Endodermal cell (in vitro differentiated cells): ENCODE results near the gene PIKFYVE. TPM values are rescaled to one million over a fixed set of nuclear protein-coding genes. Genes with fewer than 3 reads are reported as not detected.

Source experiments
- DNase-seq: peaks from one replicate; pipeline ENCODE4 v3.0.0-alpha.2; 2017
- H3K27ac ChIP-seq: 2 replicates; pipeline ENCODE4 v1.5.1; 2013; ENCODE audit warnings: mild to moderate bottlenecking, low read depth, low read length, moderate library complexity
- H3K27me3 ChIP-seq: 2 replicates; pipeline ENCODE4 v1.6.1; 2013; ENCODE audit warnings: mild to moderate bottlenecking, low read length, moderate library complexity; ENCODE audit not compliant: insufficient read depth, control insufficient read depth, poor library complexity, severe bottlenecking
- H3K36me3 ChIP-seq: 2 replicates; pipeline ENCODE4 v1.7.0; 2013; ENCODE audit warnings: mild to moderate bottlenecking, low read length, moderate library complexity; ENCODE audit not compliant: control insufficient read depth, insufficient read depth
- H3K4me1 ChIP-seq: one replicate; pipeline ENCODE4 v1.7.0; 2013; ENCODE audit warnings: low read length; ENCODE audit not compliant: control insufficient read depth, insufficient read depth
- H3K4me3 ChIP-seq: 2 replicates; pipeline ENCODE4 v1.5.1; 2013; ENCODE audit warnings: mild to moderate bottlenecking, low read length, moderate library complexity
- H3K9ac ChIP-seq: 2 replicates; pipeline ENCODE4 v1.6.1; 2013; ENCODE audit warnings: mild to moderate bottlenecking, low read length, moderate library complexity; ENCODE audit not compliant: poor library complexity, severe bottlenecking; ENCODE audit errors: extremely low read depth
- H3K9me3 ChIP-seq: 2 replicates; pipeline ENCODE4 v1.6.1; 2013; ENCODE audit warnings: mild to moderate bottlenecking, low read length, moderate library complexity; ENCODE audit not compliant: control insufficient read depth
- H3K27ac Mint-ChIP-seq: 2 replicates; pipeline ENCODE4 v1.8.0; 2020; ENCODE audit warnings: mixed read lengths
- H3K27me3 Mint-ChIP-seq: 2 replicates; pipeline ENCODE4 v1.8.0; 2021; ENCODE audit warnings: mild to moderate bottlenecking, mixed read lengths; ENCODE audit not compliant: insufficient read depth
- H3K36me3 Mint-ChIP-seq: 2 replicates; pipeline ENCODE4 v1.8.0; 2020; ENCODE audit warnings: low read depth, mixed read lengths
- H3K4me1 Mint-ChIP-seq: 2 replicates; pipeline ENCODE4 v1.8.0; 2020; ENCODE audit warnings: mixed read lengths
- H3K4me3 Mint-ChIP-seq: 2 replicates; pipeline ENCODE4 v1.8.0; 2020; ENCODE audit warnings: mild to moderate bottlenecking, moderate library complexity, mixed read lengths
- H3K9me3 Mint-ChIP-seq: 2 replicates; pipeline ENCODE4 v1.8.0; 2020; ENCODE audit warnings: mild to moderate bottlenecking, mixed read lengths
- WGBS, 2 experiments: methylation state at CpG; one replicate each; pipeline versions ENCODE4 v1.1.5 to v1.1.7; 2013; ENCODE audit warnings: missing lambda C conversion rate in 2 of 2, mixed read lengths in 1 of 2; ENCODE audit not compliant: insufficient coverage in 1 of 2, insufficient read length in 1 of 2; 5-methylcytosine and 5-hydroxymethylcytosine counted together
- total RNA-seq, 2 donors: library from RNA; stranded (reverse); fragmentation: NEBNext Ultra II Directional in 1 of 2; extraction: Animal tissue kit (Norgen Biotek cat#: 25700) in 1 of 2; gene quantifications; 2 replicates in 1 of 2; 3 replicates in 1 of 2; pipeline ENCODE4 v1.2.1, GENCODE V29; 2021
- TF ChIP-seq, protein P1 (sequence below): fragments of 200-600 bp; sonication (generic); conservative IDR thresholded peaks from 2 replicates; pipeline ENCODE4 v1.5.0; 2021; ENCODE audit warnings: antibody characterized with exemption, mild to moderate bottlenecking

PIKFYVE gene
- total RNA-seq, 2 donors from 2014 or later = 34.9 to 41.2 TPM

DNA sequence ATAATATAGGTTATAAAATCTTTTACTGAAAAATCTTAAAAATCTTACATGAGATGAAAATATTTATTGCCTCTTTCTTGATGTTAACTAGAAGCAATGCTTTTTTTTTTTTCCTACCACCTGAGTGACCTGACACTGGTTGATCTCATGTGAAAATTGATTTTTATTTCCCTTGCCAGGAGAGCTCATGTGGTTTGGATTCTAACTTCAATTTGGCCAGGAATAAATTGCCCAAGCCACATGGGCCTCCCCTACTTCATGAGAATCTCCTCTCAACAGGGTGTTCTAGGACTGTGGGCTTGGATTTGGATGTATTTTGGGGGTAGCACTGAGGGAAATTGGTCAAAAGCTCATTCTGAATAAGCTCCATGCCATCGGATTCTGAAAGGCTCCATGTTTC, 31.3 kb upstream of the PIKFYVE start:
- Mint-ChIP-seq H3K9me3 (peaks cover 30% of the 10 kb centered on the region), H3K36me3 (peaks cover 48% of the 10 kb centered on the region), H3K27me3 (no peaks in the 10 kb centered on the region), H3K4me1 (peaks cover 4% of the 10 kb centered on the region), H3K27ac (peak overlapping the region; percentile 28), H3K4me3 (no peak overlapping the region)
- no peak for DNase-seq
- Histone ChIP-seq H3K27me3 (no peaks in the 10 kb centered on the region), H3K4me1 (peaks cover 4% of the 10 kb centered on the region), H3K36me3 (peaks cover 42% of the 10 kb centered on the region), H3K9me3 (peaks cover 33% of the 10 kb centered on the region), H3K27ac (no peak overlapping the region), H3K4me3 (no peak overlapping the region), H3K9ac (no peak overlapping the region)
- WGBS, 2 experiments = 100% methylated on average over 1 of the region's 1 CpG; no CpG with 5 or more reads in 1 of the 2 experiments
- TF ChIP-seq, protein P1, sequence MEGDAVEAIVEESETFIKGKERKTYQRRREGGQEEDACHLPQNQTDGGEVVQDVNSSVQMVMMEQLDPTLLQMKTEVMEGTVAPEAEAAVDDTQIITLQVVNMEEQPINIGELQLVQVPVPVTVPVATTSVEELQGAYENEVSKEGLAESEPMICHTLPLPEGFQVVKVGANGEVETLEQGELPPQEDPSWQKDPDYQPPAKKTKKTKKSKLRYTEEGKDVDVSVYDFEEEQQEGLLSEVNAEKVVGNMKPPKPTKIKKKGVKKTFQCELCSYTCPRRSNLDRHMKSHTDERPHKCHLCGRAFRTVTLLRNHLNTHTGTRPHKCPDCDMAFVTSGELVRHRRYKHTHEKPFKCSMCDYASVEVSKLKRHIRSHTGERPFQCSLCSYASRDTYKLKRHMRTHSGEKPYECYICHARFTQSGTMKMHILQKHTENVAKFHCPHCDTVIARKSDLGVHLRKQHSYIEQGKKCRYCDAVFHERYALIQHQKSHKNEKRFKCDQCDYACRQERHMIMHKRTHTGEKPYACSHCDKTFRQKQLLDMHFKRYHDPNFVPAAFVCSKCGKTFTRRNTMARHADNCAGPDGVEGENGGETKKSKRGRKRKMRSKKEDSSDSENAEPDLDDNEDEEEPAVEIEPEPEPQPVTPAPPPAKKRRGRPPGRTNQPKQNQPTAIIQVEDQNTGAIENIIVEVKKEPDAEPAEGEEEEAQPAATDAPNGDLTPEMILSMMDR = no peak

DNA sequence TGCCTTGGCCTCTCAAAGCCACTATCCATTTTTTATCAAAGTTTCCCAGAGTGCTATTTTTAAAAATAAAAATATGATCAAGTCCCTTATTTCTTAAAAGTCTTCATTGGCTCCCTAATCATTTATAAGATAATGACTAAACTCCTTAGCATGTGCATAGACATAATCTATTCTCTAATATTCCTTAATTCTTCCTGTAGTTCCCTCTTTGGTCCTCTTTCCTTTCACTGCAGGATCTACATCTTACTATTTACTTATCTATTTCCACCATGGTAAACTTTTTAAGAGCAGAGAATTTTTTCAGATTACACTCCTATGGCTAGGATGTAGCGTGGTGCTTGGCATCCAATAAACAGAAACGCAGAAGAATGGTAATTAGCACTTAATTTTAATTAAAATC, 30.2 kb upstream of the PIKFYVE start:
- DNase-seq = no peak
- H3K4me3 ChIP-seq = no peak overlapping the region
- H3K27ac Mint-ChIP-seq = no peak overlapping the region

DNA sequence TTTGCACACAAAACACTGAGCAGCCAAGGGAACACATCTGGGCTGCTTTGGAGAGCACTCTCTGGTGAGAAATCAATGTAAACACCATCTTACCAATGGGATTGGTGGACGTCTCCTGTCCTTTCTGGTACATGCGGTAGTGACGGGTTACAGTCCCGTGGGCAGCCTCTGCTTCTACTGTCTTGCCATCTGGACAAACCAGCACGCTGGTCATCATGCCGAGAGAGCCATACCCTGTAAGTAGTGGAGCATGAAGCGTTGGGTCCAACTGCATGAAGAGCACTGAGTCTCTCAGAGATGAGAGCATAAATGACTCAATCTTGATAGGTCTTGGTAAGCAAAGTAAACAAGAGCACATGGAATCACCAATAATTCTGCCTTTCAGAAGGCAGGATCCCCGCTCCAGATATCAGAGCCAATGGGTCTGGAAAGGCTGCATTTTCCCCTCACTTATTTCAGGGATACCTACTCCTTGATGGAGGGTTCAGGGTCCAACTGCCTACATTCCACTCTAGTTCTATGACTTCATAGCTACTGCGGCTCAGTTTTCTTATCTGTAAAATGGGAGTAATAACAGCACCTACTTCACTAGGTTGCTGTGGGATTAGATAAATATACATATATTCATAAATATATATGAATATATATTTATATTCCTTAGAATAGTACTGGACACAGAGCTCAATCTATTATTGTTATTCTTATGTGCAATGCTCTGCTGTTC, 26.1 kb upstream of the PIKFYVE start:
- H3K4me1 Mint-ChIP-seq = peaks cover 24% of the 10 kb centered on the region
- peaks cover 17% of the 10 kb centered on the region for H3K9me3 ChIP-seq
- TF ChIP-seq, protein P1 = no peak
- no peak overlapping the region for H3K4me3 ChIP-seq
- DNase-seq = no peak
- H3K27me3 Mint-ChIP-seq = no peaks in the 10 kb centered on the region
- peaks cover 89% of the 10 kb centered on the region for H3K36me3 ChIP-seq
- H3K27ac ChIP-seq = no peak overlapping the region
- 96% methylated on average over 8 of the region's 9 CpGs for WGBS, 2 experiments
- peak overlapping the region; percentile 67 for H3K27ac Mint-ChIP-seq
- peaks cover 9% of the 10 kb centered on the region for H3K4me1 ChIP-seq
- H3K27me3 ChIP-seq = no peaks in the 10 kb centered on the region
- H3K4me3 Mint-ChIP-seq = no peak overlapping the region
- H3K36me3 Mint-ChIP-seq = peaks cover 91% of the 10 kb centered on the region
- no peak overlapping the region for H3K9ac ChIP-seq
- H3K9me3 Mint-ChIP-seq = peaks cover 3% of the 10 kb centered on the region

More for the DNA sequence above, 30.2 kb upstream of the PIKFYVE start:
- Histone ChIP-seq H3K36me3 (peaks cover 51% of the 10 kb centered on the region), H3K9ac (no peak overlapping the region), H3K4me1 (peaks cover 7% of the 10 kb centered on the region), H3K9me3 (peaks cover 33% of the 10 kb centered on the region), H3K27ac (no peak overlapping the region), H3K27me3 (no peaks in the 10 kb centered on the region)
- WGBS, 2 experiments = 75% methylated on average over 1 of the region's 2 CpGs; no CpG with 5 or more reads in 1 of the 2 experiments
- Mint-ChIP-seq H3K36me3 (peaks cover 58% of the 10 kb centered on the region), H3K27me3 (no peaks in the 10 kb centered on the region), H3K9me3 (peaks cover 23% of the 10 kb centered on the region), H3K4me1 (peaks cover 9% of the 10 kb centered on the region), H3K4me3 (no peak overlapping the region)
- TF ChIP-seq, protein P1 = no peak
